NCI-H748 treated with DMSO at 0.1 percent for 48 hours (cell line): ENCODE data around the gene DNAH3.
"Not testable (repeated sequence)": the region's sequence is repeated elsewhere in the genome, so short reads cannot be mapped to it uniquely, and the experiment has no call there.

Source experiments
- DNase-seq: peaks from one replicate; lab custom pipeline; 2025; lab: John Stamatoyannopoulos, UW

Gene DNAH3, protein sequence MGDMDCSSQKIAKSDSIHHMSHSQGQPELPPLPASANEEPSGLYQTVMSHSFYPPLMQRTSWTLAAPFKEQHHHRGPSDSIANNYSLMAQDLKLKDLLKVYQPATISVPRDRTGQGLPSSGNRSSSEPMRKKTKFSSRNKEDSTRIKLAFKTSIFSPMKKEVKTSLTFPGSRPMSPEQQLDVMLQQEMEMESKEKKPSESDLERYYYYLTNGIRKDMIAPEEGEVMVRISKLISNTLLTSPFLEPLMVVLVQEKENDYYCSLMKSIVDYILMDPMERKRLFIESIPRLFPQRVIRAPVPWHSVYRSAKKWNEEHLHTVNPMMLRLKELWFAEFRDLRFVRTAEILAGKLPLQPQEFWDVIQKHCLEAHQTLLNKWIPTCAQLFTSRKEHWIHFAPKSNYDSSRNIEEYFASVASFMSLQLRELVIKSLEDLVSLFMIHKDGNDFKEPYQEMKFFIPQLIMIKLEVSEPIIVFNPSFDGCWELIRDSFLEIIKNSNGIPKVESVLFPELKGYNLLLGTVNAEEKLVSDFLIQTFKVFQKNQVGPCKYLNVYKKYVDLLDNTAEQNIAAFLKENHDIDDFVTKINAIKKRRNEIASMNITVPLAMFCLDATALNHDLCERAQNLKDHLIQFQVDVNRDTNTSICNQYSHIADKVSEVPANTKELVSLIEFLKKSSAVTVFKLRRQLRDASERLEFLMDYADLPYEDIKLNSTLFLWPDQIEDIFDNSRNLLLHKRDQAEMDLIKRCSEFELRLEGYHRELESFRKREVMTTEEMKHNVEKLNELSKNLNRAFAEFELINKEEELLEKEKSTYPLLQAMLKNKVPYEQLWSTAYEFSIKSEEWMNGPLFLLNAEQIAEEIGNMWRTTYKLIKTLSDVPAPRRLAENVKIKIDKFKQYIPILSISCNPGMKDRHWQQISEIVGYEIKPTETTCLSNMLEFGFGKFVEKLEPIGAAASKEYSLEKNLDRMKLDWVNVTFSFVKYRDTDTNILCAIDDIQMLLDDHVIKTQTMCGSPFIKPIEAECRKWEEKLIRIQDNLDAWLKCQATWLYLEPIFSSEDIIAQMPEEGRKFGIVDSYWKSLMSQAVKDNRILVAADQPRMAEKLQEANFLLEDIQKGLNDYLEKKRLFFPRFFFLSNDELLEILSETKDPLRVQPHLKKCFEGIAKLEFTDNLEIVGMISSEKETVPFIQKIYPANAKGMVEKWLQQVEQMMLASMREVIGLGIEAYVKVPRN (N-terminal part only)

DNA sequence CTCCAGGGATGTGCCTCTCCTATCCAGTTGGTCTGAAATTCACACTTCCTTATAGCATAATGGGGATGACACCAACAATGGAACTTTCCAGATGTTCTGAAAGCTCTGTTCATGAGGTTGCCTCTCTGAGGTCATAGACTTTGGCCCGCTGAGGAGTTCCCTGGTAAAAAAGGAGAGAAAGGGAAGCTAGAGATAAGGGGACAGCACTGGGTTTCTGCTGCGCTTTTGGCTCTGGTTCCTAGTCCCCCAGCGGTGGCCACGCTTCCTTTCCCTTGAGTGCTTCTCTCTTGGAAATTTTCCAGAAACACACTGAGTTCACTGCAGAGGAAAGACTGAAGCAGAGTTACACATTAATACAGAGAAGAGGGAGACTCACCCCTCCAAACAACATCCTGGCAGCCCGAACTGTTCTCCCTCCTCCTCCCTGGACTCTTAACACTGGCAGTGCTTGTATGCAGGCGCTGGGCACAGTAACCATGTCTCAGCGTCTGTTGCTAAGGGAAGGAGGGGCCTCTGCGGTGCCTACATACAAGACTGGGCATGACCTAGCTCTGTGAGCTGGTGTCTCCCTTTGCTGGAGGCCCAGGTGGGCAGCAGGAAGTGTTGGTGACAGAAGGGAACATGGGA lies at the start of gene DNAH3:
TSS of gene DNAH3 (minus strand) at position 472 of the 627 bp plus-strand sequence. CDS start 527 bp downstream, outside the sequence.
- no peak for DNase-seq

DNA sequence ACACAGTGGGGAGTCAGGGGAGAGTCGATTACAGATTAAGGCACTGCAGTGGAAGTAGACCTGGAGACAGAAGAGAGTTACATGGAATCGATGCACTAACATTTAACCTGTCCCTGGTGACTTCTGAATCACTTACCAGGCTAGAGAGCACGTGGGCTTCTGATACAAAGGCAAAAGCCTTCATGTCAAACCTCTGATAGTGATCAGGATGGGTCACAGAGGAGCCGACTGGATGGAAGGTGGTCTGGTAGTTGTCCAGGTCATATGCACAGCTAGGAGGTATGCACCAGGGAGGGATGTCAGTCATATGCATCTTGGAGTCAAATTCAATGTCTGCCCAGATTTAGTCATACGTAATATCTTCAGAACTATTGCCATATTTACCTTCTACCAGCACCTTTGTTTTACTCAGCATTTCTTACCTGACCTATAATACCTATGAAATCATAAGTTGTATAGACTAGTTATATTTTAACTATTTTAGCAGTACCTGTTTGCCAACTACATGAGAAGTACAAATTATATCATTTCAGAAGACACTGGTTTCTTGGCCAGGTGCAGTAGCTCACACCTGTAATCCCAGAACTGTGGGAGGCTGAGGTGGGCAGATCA lies 49.1 kb upstream of the DNAH3 start:
- DNase-seq = no peak

DNA sequence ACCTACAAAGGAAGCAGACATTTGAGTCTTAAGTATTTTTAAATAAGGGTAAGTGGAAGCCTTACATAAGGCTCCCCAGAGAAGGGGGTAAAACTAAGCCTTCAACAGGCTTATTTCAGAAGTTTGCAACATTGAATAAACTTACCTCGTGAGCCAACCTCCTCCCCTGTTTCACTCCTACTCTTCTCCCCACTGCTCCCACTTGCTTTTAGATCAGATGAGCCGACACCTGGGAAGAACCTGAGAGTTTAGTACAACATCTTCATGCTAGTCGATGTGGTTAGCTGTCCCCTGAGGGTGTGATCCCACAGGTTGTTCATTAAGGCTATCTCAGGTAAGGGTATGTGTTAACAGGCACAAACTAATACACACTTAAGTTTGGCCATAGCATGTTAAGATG lies 47.0 kb upstream of the DNAH3 start:
- DNase-seq = no peak

DNA sequence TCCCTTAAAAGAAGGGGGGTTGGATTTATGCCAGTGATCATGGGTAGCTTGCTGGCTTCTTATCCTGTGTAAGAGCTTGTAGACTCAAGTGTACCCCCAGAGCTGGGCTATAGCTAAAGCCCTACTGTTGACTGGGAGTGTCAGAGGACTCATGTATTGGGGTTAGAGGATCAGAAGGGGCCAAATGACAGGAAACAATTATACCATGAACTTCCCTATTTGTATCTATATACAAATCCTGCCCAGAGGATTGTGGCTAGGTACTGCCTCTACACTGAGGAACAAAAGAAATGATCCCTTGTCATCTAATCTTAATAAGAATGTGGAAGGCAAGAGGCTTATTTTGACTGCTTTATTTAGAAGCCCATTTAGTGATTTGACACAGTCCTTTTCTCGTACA lies 46.5 kb upstream of the DNAH3 start:
- no peak for DNase-seq

DNA sequence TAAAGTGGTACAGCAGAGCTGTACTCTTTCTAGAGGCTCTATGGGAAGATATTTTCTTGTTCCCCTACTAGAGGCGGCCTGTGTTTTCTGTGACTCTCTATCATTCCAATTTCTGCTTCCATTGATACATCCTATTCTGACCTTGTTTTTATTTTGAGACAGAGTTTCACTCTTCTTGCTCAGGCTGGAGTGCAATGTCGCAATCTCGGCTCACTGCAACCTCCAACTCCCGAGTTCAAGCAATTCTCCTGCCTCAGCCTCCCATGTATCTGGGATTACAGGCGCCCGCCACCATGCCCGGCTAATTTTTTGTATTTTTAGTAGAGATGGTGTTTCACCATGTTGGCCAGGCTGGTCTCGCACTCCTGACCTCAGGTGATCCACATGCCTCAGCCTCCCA lies 44.7 kb upstream of the DNAH3 start:
- not testable (repeated sequence) for DNase-seq

DNA sequence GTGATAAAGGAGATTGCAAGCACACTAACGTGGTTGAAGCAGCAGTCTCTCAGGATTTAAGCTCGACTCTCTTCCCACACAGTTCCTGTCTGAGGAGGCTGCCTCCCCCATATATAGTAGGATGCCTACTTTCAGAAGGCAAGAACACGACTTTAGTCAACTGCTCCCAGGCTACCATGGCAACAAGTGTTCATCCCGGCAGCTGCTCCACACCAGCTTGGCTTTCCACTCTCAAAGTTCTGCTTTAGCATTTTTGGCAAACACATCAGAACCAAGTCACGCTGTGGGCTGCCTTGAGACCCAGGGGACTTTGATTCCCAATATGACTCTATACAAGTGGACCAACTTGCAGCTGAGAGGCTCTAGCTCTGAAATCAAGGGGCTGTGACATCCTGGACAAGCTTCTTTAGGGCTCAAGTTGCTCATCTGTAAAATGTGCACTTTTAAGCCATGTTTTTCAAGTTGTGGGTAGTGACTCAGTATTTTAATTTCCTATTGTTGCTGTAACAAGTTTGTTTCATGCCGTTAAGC lies 44.2 kb upstream of the DNAH3 start:
- DNase-seq = no peak

DNA sequence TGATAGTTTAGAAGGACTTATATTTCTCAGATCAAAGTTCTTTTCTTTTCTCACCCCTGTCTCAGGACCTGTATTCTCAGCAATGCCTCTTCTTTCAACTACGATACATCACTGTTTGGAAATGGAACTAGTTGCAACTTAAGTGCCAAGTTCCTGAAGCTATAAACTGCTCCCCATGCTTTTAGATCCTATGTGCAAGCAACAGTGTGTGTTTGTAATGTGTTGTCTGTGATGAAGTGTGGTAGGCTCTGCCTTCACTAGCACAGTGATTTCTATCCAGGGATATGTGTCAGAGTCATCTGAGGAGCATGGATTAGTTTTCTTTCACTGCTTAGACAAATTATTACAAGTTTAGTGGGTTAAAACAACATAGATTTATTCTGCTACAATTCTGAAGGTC lies 42.3 kb upstream of the DNAH3 start:
- DNase-seq = no peak

DNA sequence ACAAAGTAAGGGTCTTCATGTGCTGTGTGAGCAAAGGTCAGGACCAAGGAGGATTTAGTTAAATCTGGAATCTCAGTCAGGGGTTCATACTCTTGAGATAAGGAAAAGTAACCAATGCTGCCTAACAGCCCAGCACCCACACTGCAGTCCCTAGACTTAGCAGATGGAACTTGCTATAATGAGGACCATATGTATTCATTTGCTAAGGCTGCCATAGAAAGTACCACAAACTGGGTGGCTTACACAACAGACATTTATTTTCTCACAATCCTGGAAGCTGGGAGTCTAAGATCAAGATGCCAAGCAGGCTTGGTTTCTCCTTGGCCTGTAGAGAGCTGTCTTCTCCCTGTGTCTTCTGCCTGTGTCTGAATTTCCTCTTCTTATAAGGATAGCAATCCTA lies 40.0 kb upstream of the DNAH3 start:
- no peak for DNase-seq

DNA sequence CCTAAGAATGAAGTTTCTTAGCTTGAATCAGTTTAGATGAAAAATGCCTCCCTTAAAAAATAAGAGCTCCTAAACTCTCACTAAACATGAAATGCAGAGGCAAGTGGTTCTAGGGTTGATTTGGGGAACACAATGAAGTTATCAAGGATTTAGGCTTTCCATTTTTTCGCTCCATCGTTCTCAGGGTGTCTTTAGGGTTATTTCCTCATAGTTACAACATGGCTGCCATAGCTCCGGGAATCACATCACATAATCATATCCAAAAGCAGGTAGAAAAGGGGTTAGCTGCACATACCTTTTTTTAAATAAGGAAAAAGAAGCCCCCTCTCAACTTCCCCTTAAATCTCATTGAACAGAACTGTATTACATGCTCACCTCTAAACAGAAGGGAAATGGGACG lies 39.4 kb upstream of the DNAH3 start:
- no peak for DNase-seq

DNA sequence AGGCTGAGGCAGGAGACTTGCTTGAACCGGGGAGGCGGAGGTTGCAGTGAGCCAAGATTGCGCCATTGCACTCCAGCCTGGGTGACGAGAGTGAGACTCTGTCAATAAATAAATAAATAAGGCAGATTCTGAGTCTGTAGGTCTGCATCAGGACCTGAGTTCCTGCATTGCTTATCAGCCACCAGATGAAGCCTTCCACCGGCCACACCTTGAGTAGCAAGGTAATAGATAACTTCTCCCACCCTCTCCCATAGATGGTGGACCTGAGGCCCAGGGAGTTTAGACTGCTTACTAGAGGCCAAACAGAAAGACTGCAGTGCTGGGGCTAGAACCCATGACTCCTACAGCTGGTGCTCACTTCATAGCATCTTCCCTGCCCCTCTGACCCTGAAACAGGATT lies 38.7 kb upstream of the DNAH3 start:
- DNase-seq = no peak

DNA sequence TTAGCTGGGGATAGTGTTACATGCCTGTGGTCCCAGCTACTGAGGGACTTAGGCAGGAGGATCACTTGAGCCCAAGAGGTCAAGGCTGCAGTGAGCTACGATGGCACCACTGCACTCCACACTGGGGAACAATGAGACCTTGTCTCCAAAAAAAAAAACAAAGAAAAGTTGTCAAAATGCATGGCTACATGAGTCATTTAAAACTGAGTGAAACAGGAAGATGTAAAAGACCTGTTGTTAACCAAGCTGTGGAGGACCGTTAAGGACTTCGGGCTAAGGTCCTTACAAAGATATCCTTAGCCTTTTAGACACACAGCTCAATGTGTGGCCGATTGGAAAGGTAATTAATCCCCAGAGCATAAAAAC lies 35.7 kb upstream of the DNAH3 start:
- no peak for DNase-seq

DNA sequence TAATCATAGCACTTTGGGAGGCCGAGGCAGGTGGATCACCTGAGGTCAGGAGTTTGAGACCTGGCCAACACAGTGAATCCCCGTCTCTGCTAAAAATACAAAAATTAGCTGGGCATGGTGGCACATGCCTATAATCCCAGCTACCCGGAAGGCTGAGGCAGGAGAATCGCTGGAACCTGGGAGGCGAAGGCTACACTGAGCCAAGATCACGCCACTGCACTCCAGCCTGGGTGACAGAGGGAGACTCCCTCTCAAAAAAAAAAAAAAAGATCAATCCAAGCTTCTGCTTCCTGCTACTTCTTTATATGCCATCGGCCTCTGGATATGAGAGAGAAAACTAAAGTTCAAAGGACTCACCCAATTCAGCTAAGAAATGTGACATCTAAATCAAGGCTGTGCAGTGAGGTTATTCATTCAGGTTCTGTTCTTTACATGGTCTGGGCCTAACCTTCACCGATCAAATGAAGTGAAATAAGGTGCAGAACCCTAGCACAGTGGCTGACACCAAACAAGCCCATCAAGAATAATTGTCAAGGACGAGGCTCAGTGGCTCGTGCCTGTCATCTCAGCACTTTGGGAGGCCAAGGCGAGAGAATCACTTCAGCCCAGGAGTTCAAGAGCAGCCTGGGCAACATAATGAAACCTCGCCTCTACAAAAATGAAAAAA lies 35.1 kb upstream of the DNAH3 start:
- no peak for DNase-seq

DNA sequence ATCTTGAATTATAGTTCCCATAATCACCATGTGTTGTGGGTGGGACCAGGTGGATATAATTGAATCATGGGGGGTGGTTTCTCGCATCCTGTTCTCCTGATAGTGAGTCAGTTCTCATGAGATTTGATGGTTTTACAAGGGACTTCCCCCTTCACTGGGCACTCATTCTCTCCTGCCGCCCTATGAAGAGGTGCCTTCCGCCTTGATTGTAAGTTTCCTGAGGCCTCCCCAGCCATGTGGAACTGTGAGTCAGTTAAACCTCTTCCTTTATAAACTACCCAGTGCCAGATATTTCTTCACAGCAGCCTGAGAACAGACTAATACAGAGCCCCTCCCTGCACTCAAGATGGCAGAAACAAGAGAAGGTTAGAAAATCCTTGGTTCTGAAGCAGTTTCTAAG lies 34.2 kb upstream of the DNAH3 start:
- no peak for DNase-seq

DNA sequence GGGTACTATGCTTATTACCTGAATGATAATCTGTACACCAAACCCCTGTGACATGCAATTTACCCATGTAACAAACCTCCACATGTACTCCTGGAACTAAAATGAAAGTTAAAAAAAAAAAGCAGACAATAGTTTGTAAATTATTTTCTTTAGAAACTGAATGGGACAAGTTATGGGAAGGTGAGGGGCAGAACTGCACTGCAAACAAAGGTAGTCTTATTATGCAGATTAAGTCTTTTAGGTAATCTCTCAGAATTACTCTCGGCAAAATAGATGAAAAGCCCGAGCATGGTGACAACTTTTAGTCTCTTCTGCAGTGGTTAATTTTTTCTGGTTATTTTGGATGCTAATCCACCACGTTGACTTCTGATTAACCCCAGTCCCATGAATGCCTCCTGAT lies 33.3 kb upstream of the DNAH3 start:
- no peak for DNase-seq

DNA sequence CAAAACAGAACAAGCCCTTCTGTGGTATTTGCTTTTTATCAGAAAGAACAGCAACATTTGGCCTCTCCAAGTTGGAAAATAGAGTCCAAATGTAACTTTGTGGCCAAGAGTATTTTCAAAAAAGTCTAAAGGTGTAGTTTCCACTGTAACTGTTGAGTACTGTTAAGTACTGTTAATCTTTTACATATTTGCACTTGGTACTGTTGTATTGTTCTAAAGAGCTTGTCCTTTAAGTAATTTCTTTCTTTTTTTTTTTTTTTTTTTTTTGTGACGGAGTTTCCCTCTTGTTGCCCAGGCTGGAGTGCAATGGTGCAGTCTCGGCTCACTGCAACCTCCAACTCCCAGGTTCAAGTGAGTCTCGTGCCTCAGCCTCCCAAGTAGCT lies 29.3 kb upstream of the DNAH3 start:
- DNase-seq = no peak

DNA sequence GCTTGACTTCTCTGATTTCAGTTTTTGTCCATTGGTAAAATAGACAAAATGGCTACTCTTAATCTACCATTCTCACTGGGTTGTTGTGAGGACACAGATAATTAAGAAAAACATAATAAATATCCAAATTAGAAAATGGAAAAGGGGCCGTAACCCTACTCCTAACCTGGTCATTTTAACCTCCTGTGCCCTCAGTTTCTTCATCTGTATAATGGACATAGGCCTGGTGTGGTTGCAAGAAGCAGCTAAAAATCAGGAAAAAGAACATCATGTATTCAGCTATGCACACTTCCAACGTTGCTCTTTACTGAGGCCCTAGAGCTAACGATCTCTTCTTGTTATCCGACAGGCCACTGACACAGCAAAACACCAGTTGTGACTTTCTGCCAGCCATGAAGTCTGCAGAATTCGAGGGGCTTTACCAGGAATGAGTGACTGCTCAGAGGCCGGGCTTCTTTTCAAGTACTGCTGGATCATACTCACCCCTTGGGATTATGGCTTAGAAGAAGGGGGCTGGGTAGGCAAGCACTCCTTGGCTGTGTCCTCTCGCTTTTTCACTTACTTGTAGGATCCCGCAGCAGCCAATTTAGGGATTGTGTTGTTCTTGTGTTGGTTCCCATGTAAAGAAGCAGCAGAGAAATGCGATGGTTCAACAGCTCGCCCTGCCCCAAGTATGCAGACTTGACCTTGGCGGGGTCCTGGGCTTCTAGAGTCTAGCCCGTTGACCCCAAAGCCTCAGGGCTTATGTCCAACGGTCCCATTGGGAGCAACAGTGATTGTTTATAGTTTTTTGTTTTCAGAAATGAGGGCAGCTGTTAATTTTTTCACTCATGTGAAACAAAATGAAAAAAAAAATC lies 28.7 kb upstream of the DNAH3 start:
- DNase-seq = no peak

DNA sequence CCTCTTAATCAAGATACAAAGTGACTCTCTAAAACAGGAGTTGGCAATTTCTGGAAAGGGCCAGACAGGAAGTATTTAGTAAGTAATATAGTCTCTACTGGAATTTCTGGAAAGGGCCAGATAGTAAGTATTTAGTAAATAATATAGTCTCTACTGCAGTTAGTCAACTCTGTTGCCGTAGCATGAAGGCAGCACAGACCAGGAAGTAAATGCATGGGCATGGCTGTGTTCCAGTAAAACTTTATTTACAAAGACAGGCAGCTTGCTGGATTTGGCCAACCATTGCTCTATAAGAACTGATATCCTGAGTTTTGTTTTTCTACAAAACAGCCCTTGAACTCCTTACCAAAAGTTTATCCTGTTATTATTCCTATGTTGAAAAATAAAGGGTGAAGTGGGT lies 24.8 kb upstream of the DNAH3 start:
- DNase-seq = no peak

DNA sequence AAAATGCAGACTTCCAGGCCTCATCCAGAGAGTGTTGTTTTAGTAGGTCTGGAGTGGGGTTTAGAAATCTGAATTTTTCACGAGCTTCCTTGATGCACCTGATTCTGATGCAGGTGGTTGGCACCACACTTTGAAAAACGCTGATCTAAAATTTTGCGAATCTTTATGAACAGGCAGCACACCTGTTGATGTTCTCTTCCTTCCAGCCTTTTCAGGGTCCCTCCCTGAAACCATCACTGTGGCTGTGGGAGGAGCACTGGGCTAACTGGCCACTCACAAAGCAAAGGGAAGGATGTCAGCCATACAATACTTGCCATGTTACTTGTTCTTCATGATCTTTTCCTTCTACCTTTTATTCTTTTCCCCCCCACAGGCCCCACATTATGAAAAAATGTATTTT lies 22.0 kb upstream of the DNAH3 start:
- DNase-seq = no peak

DNA sequence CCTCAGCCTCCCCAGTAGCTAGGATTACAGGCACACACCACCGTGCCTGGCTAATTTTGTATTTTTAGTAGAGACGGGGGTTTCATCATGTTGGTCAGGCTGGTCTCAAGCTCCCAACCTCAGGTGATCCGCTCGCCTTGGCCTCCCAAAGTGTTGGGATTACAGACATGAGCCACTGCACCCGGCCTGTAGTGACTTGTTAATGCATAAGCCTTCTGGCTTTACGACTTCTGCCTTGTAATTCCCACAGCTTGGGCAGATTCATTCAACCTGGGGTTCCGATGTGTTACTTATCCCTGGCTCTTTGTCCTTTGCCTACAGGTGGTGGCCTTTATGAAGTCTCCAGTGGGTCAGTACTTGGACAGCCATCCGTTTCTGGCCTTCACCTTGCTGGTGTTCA lies 19.5 kb upstream of the DNAH3 start:
- not testable (repeated sequence) for DNase-seq
